Skeletal muscle cell (primary cell): ENCODE data around the gene ALDH1A2.
"Not testable (repeated sequence)": the region's sequence is repeated elsewhere in the genome, so short reads cannot be mapped to it uniquely, and the experiment has no call there.

Experiments used
- DNase-seq: peaks from one replicate; pipeline ENCODE4 v3.0.0-alpha.2; 2010; ENCODE audit warnings: low read depth
- H3K4me3 ChIP-seq: 2 replicates; pipeline ENCODE4 v1.5.1; 2011; ENCODE audit warnings: low read depth, mild to moderate bottlenecking, control low read depth, low read length, moderate library complexity

The ALDH1A2 gene

GRCh38 chr15:58065445-58066041 is at the start of gene ALDH1A2:
TSS of gene ALDH1A2 (minus strand) at chr15:58065711. CDS start at chr15:58065650, 61 bp downstream.
- no peak for DNase-seq

GRCh38 chr15:58114812-58115211 is 49.3 kb upstream of the ALDH1A2 start:
- no peak overlapping the region for H3K4me3 ChIP-seq
- no peak for DNase-seq

More at GRCh38 chr15:58065445-58066041, at the start of gene ALDH1A2:
- H3K4me3 ChIP-seq, result peak within 1 kb of the TSS; percentile 46

- no peak overlapping the region for H3K4me3 ChIP-seq
- DNase-seq, result no peak
Observed at GRCh38 chr15:58114388-58114787, 48.9 kb upstream of the ALDH1A2 start.

- not testable (repeated sequence) for H3K4me3 ChIP-seq, DNase-seq
Observed at GRCh38 chr15:58113358-58113757, 47.8 kb upstream of the ALDH1A2 start.

- DNase-seq, result no peak
- no peak overlapping the region for H3K4me3 ChIP-seq
Observed at GRCh38 chr15:58111718-58112104, 46.2 kb upstream of the ALDH1A2 start.

GRCh38 chr15:58110999-58111717 is 45.6 kb upstream of the ALDH1A2 start:
- DNase-seq, result no peak
- no peak overlapping the region for H3K4me3 ChIP-seq

- DNase-seq, result no peak
- no peak overlapping the region for H3K4me3 ChIP-seq
Observed at GRCh38 chr15:58109419-58109818, 43.9 kb upstream of the ALDH1A2 start.

GRCh38 chr15:58108117-58108516 is 42.6 kb upstream of the ALDH1A2 start:
- H3K4me3 ChIP-seq, result no peak overlapping the region
- no peak for DNase-seq

GRCh38 chr15:58103482-58103881 is 38.0 kb upstream of the ALDH1A2 start:
- no peak overlapping the region for H3K4me3 ChIP-seq
- DNase-seq, result no peak

- H3K4me3 ChIP-seq, result no peak overlapping the region
- no peak for DNase-seq
Observed at GRCh38 chr15:58096529-58097084, 31.1 kb upstream of the ALDH1A2 start.

GRCh38 chr15:58095415-58095814 is 29.9 kb upstream of the ALDH1A2 start:
- no peak for DNase-seq
- H3K4me3 ChIP-seq, result no peak overlapping the region

- no peak overlapping the region for H3K4me3 ChIP-seq
- DNase-seq, result no peak
Observed at GRCh38 chr15:58087871-58088270, 22.4 kb upstream of the ALDH1A2 start.

GRCh38 chr15:58086491-58086890 is 21.0 kb upstream of the ALDH1A2 start:
- no peak for DNase-seq
- no peak overlapping the region for H3K4me3 ChIP-seq

GRCh38 chr15:58083526-58083925 is 18.0 kb upstream of the ALDH1A2 start:
- no peak overlapping the region for H3K4me3 ChIP-seq
- no peak for DNase-seq

- no peak for DNase-seq
- H3K4me3 ChIP-seq, result no peak overlapping the region
Observed at GRCh38 chr15:58081891-58082290, 16.4 kb upstream of the ALDH1A2 start.

GRCh38 chr15:58081456-58081855 is 15.9 kb upstream of the ALDH1A2 start:
- no peak overlapping the region for H3K4me3 ChIP-seq
- DNase-seq, result no peak

- not testable (repeated sequence) for DNase-seq, H3K4me3 ChIP-seq
Observed at GRCh38 chr15:58080959-58081358, 15.4 kb upstream of the ALDH1A2 start.

- DNase-seq, result no peak
- H3K4me3 ChIP-seq, result no peak overlapping the region
Observed at GRCh38 chr15:58080398-58080797, 14.9 kb upstream of the ALDH1A2 start.

- no peak for DNase-seq
- H3K4me3 ChIP-seq, result no peak overlapping the region
Observed at GRCh38 chr15:58078591-58078990, 13.1 kb upstream of the ALDH1A2 start.

GRCh38 chr15:58077427-58077826 is 11.9 kb upstream of the ALDH1A2 start:
- no peak for DNase-seq

GRCh38 chr15:58074452-58074851 is 8.9 kb upstream of the ALDH1A2 start:
- DNase-seq, result no peak
- no peak overlapping the region for H3K4me3 ChIP-seq

More at GRCh38 chr15:58077427-58077826, 11.9 kb upstream of the ALDH1A2 start:
- no peak overlapping the region for H3K4me3 ChIP-seq
